Activated CD8-positive, alpha-beta T cell treated with anti-CD3 and anti-CD28 coated beads, Interleukin-2, amount 10 ng/mL, durations not matched to agents 7 days and 5 days (primary cell): ENCODE results near the gene RYR3. TPM values are rescaled to one million over a fixed set of nuclear protein-coding genes. Genes with fewer than 3 reads are reported as not detected.

ENCODE experiments used
- ATAC-seq: fragments of 150-1000 bp; cut with Tn5 transposase; one replicate; pipeline ENCODE4 v1.10.0; 2021; ENCODE audit warnings: moderate library complexity
- CTCF ChIA-PET: fragments of 350-600 bp; sonication (Branson Sonifier 250); formaldehyde crosslinking; loops from one replicate; lab custom pipeline; 2021; ENCODE audit warnings: antibody characterized with exemption; lab: Charles Lee
- POLR2A ChIA-PET: fragments of 350-600 bp; sonication (Branson Sonifier 250); formaldehyde crosslinking; loops from one replicate; lab custom pipeline; 2021; ENCODE audit warnings: antibody characterized with exemption; lab: Charles Lee
- DNase-seq: peaks from one replicate; pipeline ENCODE4 v3.0.0-alpha.2; 2020
- H3K27ac Mint-ChIP-seq: one replicate; pipeline ENCODE4 v1.8.0; 2021; ENCODE audit warnings: mild to moderate bottlenecking, mixed read lengths
- H3K27me3 Mint-ChIP-seq: one replicate; pipeline ENCODE4 v1.8.0; 2021; ENCODE audit warnings: low read depth, mixed read lengths
- H3K36me3 Mint-ChIP-seq: one replicate; pipeline ENCODE4 v1.8.0; 2021; ENCODE audit warnings: low read depth, mixed read lengths
- H3K4me1 Mint-ChIP-seq: one replicate; pipeline ENCODE4 v1.8.0; 2021; ENCODE audit warnings: low read depth, mixed read lengths
- H3K4me3 Mint-ChIP-seq: one replicate; pipeline ENCODE4 v1.8.0; 2021; ENCODE audit warnings: mild to moderate bottlenecking, mixed read lengths
- H3K9me3 Mint-ChIP-seq: one replicate; pipeline ENCODE4 v1.8.0; 2022; ENCODE audit warnings: mixed read lengths; ENCODE audit not compliant: insufficient read depth
- total RNA-seq, 2 experiments: library from RNA; stranded (reverse); gene quantifications; one replicate each; pipeline ENCODE4 v1.2.3, GENCODE V29; 2021

The RYR3 gene
- total RNA-seq, 2 experiments from 2014 or later = not detected

- ChIA-PET CTCF (no interaction called here), POLR2A (interaction anchor here (0.6 kb wide), 1 partner anchor 1321 kb away, joined by 3 read pairs; no protein-coding TSS in a partner anchor)
- no peak overlapping the region for H3K27ac Mint-ChIP-seq
- no peak for ATAC-seq
- no peaks in the 10 kb centered on the region for H3K4me1 Mint-ChIP-seq
- no peak overlapping the region for H3K4me3 Mint-ChIP-seq
- H3K36me3 Mint-ChIP-seq = no peaks in the 10 kb centered on the region
- no peaks in the 10 kb centered on the region for H3K27me3 Mint-ChIP-seq
- H3K9me3 Mint-ChIP-seq = no peaks in the 10 kb centered on the region
- no peak for DNase-seq
Measured at GRCh38 chr15:33608714-33609113, 297.9 kb downstream of the RYR3 start.

- DNase-seq = no peak
- POLR2A ChIA-PET = no interaction called here
- CTCF ChIA-PET = no interaction called here
- H3K27me3 Mint-ChIP-seq = peaks cover 3% of the 10 kb centered on the region
- no peaks in the 10 kb centered on the region for H3K4me1 Mint-ChIP-seq
- no peaks in the 10 kb centered on the region for H3K9me3 Mint-ChIP-seq
- H3K4me3 Mint-ChIP-seq = no peak overlapping the region
- no peak for ATAC-seq
- H3K36me3 Mint-ChIP-seq = no peaks in the 10 kb centered on the region
- no peak overlapping the region for H3K27ac Mint-ChIP-seq
Measured at GRCh38 chr15:33612721-33613304, 302.0 kb downstream of the RYR3 start.

GRCh38 chr15:33616475-33616874, 305.7 kb downstream of the RYR3 start:
- H3K27ac Mint-ChIP-seq = no peak overlapping the region
- ChIA-PET CTCF (no interaction called here), POLR2A (no interaction called here)
- DNase-seq = no peak
- H3K9me3 Mint-ChIP-seq = no peaks in the 10 kb centered on the region
- no peak for ATAC-seq
- H3K4me1 Mint-ChIP-seq = no peaks in the 10 kb centered on the region
- H3K27me3 Mint-ChIP-seq = peaks cover 3% of the 10 kb centered on the region
- H3K4me3 Mint-ChIP-seq = no peak overlapping the region
- no peaks in the 10 kb centered on the region for H3K36me3 Mint-ChIP-seq

GRCh38 chr15:33618350-33618749, 307.6 kb downstream of the RYR3 start:
- Mint-ChIP-seq H3K4me1 (no peaks in the 10 kb centered on the region), H3K9me3 (no peaks in the 10 kb centered on the region), H3K4me3 (no peak overlapping the region), H3K27ac (no peak overlapping the region), H3K36me3 (no peaks in the 10 kb centered on the region), H3K27me3 (peaks cover 3% of the 10 kb centered on the region)
- POLR2A ChIA-PET = no interaction called here
- CTCF ChIA-PET = no interaction called here
- ATAC-seq (no peak), DNase-seq (no peak)

- H3K4me3 Mint-ChIP-seq = no peak overlapping the region
- no peak for ATAC-seq
- H3K27ac Mint-ChIP-seq = no peak overlapping the region
- no peak for DNase-seq
- H3K4me1 Mint-ChIP-seq = no peaks in the 10 kb centered on the region
- ChIA-PET CTCF (no interaction called here), POLR2A (no interaction called here)
- H3K27me3 Mint-ChIP-seq = no peaks in the 10 kb centered on the region
- no peaks in the 10 kb centered on the region for H3K9me3 Mint-ChIP-seq
- H3K36me3 Mint-ChIP-seq = no peaks in the 10 kb centered on the region
Measured at GRCh38 chr15:33621141-33621540, 310.4 kb downstream of the RYR3 start.

- Mint-ChIP-seq H3K36me3 (no peaks in the 10 kb centered on the region), H3K4me1 (no peaks in the 10 kb centered on the region), H3K27ac (no peak overlapping the region), H3K9me3 (no peaks in the 10 kb centered on the region), H3K27me3 (peaks cover under 1% of the 10 kb centered on the region), H3K4me3 (no peak overlapping the region)
- ATAC-seq (no peak), DNase-seq (no peak)
- CTCF ChIA-PET = no interaction called here
- POLR2A ChIA-PET = no interaction called here
Measured at GRCh38 chr15:33623010-33623409, 312.2 kb downstream of the RYR3 start.

GRCh38 chr15:33624439-33624838, 313.7 kb downstream of the RYR3 start:
- Mint-ChIP-seq H3K9me3 (no peaks in the 10 kb centered on the region), H3K27me3 (peaks cover 2% of the 10 kb centered on the region), H3K27ac (no peak overlapping the region), H3K4me1 (no peaks in the 10 kb centered on the region), H3K4me3 (no peak overlapping the region), H3K36me3 (no peaks in the 10 kb centered on the region)
- POLR2A ChIA-PET = no interaction called here
- ATAC-seq = no peak
- DNase-seq = no peak
- CTCF ChIA-PET = no interaction called here

GRCh38 chr15:33629647-33630046, 318.9 kb downstream of the RYR3 start:
- ChIA-PET POLR2A (no interaction called here), CTCF (no interaction called here)
- no peak overlapping the region for H3K27ac Mint-ChIP-seq
- no peaks in the 10 kb centered on the region for H3K9me3 Mint-ChIP-seq
- ATAC-seq (no peak), DNase-seq (no peak)
- H3K27me3 Mint-ChIP-seq = peaks cover 2% of the 10 kb centered on the region
- H3K4me1 Mint-ChIP-seq = no peaks in the 10 kb centered on the region
- H3K4me3 Mint-ChIP-seq = no peak overlapping the region
- H3K36me3 Mint-ChIP-seq = no peaks in the 10 kb centered on the region

- ATAC-seq = no peak
- ChIA-PET CTCF (no interaction called here), POLR2A (no interaction called here)
Measured at GRCh38 chr15:33636234-33636633, 325.5 kb downstream of the RYR3 start.

GRCh38 chr15:33636958-33637357, 326.2 kb downstream of the RYR3 start:
- no peak overlapping the region for H3K4me3 Mint-ChIP-seq
- H3K36me3 Mint-ChIP-seq = no peaks in the 10 kb centered on the region
- no peak overlapping the region for H3K27ac Mint-ChIP-seq
- H3K27me3 Mint-ChIP-seq = peaks cover 10% of the 10 kb centered on the region
- ChIA-PET POLR2A (no interaction called here), CTCF (no interaction called here)
- no peaks in the 10 kb centered on the region for H3K4me1 Mint-ChIP-seq
- no peak for ATAC-seq
- no peak for DNase-seq
- no peaks in the 10 kb centered on the region for H3K9me3 Mint-ChIP-seq

More at GRCh38 chr15:33636234-33636633, 325.5 kb downstream of the RYR3 start:
- Mint-ChIP-seq H3K27ac (no peak overlapping the region), H3K9me3 (no peaks in the 10 kb centered on the region), H3K36me3 (no peaks in the 10 kb centered on the region), H3K27me3 (peaks cover 10% of the 10 kb centered on the region), H3K4me3 (no peak overlapping the region), H3K4me1 (no peaks in the 10 kb centered on the region)
- DNase-seq = no peak

- Mint-ChIP-seq H3K27me3 (peaks cover 10% of the 10 kb centered on the region), H3K36me3 (no peaks in the 10 kb centered on the region), H3K4me1 (no peaks in the 10 kb centered on the region), H3K27ac (no peak overlapping the region), H3K9me3 (no peaks in the 10 kb centered on the region), H3K4me3 (no peak overlapping the region)
- ATAC-seq (no peak), DNase-seq (no peak)
- ChIA-PET CTCF (no interaction called here), POLR2A (no interaction called here)
Measured at GRCh38 chr15:33638453-33638852, 327.7 kb downstream of the RYR3 start.

- no peaks in the 10 kb centered on the region for H3K4me1 Mint-ChIP-seq
- ATAC-seq = no peak
- no peak overlapping the region for H3K27ac Mint-ChIP-seq
- POLR2A ChIA-PET = no interaction called here
- no peaks in the 10 kb centered on the region for H3K9me3 Mint-ChIP-seq
- CTCF ChIA-PET = no interaction called here
- H3K4me3 Mint-ChIP-seq = no peak overlapping the region
- peaks cover 10% of the 10 kb centered on the region for H3K27me3 Mint-ChIP-seq
- DNase-seq = no peak
- no peaks in the 10 kb centered on the region for H3K36me3 Mint-ChIP-seq
Measured at GRCh38 chr15:33639051-33639450, 328.3 kb downstream of the RYR3 start.

- POLR2A ChIA-PET = no interaction called here
Measured at GRCh38 chr15:33639456-33639855, 328.7 kb downstream of the RYR3 start.

More at GRCh38 chr15:33639456-33639855, 328.7 kb downstream of the RYR3 start:
- Mint-ChIP-seq H3K27ac (no peak overlapping the region), H3K9me3 (no peaks in the 10 kb centered on the region), H3K36me3 (no peaks in the 10 kb centered on the region), H3K4me3 (no peak overlapping the region), H3K27me3 (peaks cover 10% of the 10 kb centered on the region), H3K4me1 (no peaks in the 10 kb centered on the region)
- DNase-seq (no peak), ATAC-seq (no peak)
- CTCF ChIA-PET = no interaction called here
